CD4-positive, alpha-beta T cell (primary cell): ENCODE measurements around the gene PRKAR1B. TPM values are rescaled to one million over a fixed set of nuclear protein-coding genes. Genes with fewer than 3 reads are reported as not detected.

Source experiments
- ATAC-seq: fragments of 200-7000 bp; cut with Tn5 transposase; one replicate; pipeline ENCODE4 v1.10.0; 2022; ENCODE audit warnings: mild to moderate bottlenecking; ENCODE audit not compliant: poor library complexity
- CTCF ChIA-PET: fragments of 350-600 bp; sonication (Branson Sonifier 250); formaldehyde crosslinking; loops from one replicate; lab custom pipeline; 2021; ENCODE audit warnings: antibody characterized with exemption, inconsistent platforms; lab: Charles Lee
- POLR2A ChIA-PET: fragments of 350-600 bp; sonication (Branson Sonifier 250); formaldehyde crosslinking; loops from one replicate; lab custom pipeline; 2021; ENCODE audit warnings: antibody characterized with exemption, inconsistent platforms; lab: Charles Lee
- DNase-seq, 14 experiments: peaks; one replicate each; pipeline ENCODE4 v3.0.0-alpha.2; 2013 to 2020; ENCODE audit warnings: mixed read lengths in 2 of 14
- H3K27ac ChIP-seq, 2 donors: one replicate each; pipeline versions ENCODE4 v1.5.1 to v1.7.0; 2013; ENCODE audit warnings: low read length in 2 of 2, low read depth in 1 of 2, mild to moderate bottlenecking in 1 of 2
- H3K27me3 ChIP-seq, 2 experiments: 1 replicate in 1 of 2; 2 replicates in 1 of 2; pipeline versions ENCODE4 v1.6.1 to v1.7.0; 2013; ENCODE audit warnings: low read length in 2 of 2, control low read depth in 1 of 2, mild to moderate bottlenecking in 1 of 2, moderate library complexity in 1 of 2; ENCODE audit not compliant: insufficient read depth in 2 of 2, control insufficient read depth in 1 of 2
- H3K36me3 ChIP-seq: one replicate; pipeline ENCODE4 v1.6.1; 2013; ENCODE audit warnings: low read length, control low read depth; ENCODE audit not compliant: insufficient read depth
- H3K4me1 ChIP-seq: one replicate; pipeline ENCODE4 v1.6.1; 2013; ENCODE audit warnings: low read length, control low read depth; ENCODE audit not compliant: insufficient read depth
- H3K4me3 ChIP-seq: one replicate; pipeline ENCODE4 v1.5.1; 2013; ENCODE audit warnings: mild to moderate bottlenecking, low read length, moderate library complexity
- H3K9me3 ChIP-seq, 2 experiments: 1 replicate in 1 of 2; 2 replicates in 1 of 2; pipeline versions ENCODE4 v1.6.1 to v1.7.0; 2013; ENCODE audit warnings: low read length in 2 of 2, mild to moderate bottlenecking in 2 of 2, control low read depth in 1 of 2, moderate library complexity in 1 of 2; ENCODE audit not compliant: control insufficient read depth in 1 of 2, insufficient read depth in 1 of 2
- H3K27ac Mint-ChIP-seq: one replicate; pipeline ENCODE4 v1.8.0; 2020; ENCODE audit warnings: mixed read lengths
- H3K27me3 Mint-ChIP-seq: one replicate; pipeline ENCODE4 v1.8.0; 2021; ENCODE audit warnings: mixed read lengths
- H3K36me3 Mint-ChIP-seq: one replicate; pipeline ENCODE4 v1.8.0; 2021; ENCODE audit warnings: low read depth, mixed read lengths
- H3K4me1 Mint-ChIP-seq: one replicate; pipeline ENCODE4 v1.8.0; 2021; ENCODE audit warnings: low read depth, mixed read lengths
- H3K4me3 Mint-ChIP-seq: one replicate; pipeline ENCODE4 v1.8.0; 2020; ENCODE audit warnings: mild to moderate bottlenecking, mixed read lengths
- H3K9me3 Mint-ChIP-seq: one replicate; pipeline ENCODE4 v1.8.0; 2020; ENCODE audit warnings: mixed read lengths
- CTCF ChIP-seq: fragments of 200-600 bp; IDR thresholded peaks from one replicate; pipeline ENCODE4 v1.8.0; 2022; ENCODE audit warnings: antibody characterized with exemption, mild to moderate bottlenecking
- intact Hi-C, 2 experiments: fragments of 100-400 bp; cut with DNase I in 1 of 2; cut with micrococcal nuclease in 1 of 2; formaldehyde crosslinking; loops; one replicate each; pipeline versions ENCODE4 v1.15.1 to v1.9.0; 2023 to 2025; cut with DNase I, micrococcal nuclease
- total RNA-seq, 174 experiments: library from RNA in 2 of 174; stranded (reverse) in 2 of 174; gene quantifications; one replicate each; pipeline ENCODE4 v1.2.3 and lab custom pipeline; 2021 to 2026

PRKAR1B gene
- total RNA-seq, 2 experiments from 2014 or later: 18.8 to 19.5 TPM

GRCh38 chr7:627661-628401 lies 99.2 kb downstream of the PRKAR1B start:
- Mint-ChIP-seq H3K27me3 (no peaks in the 10 kb centered on the region), H3K36me3 (peaks cover 28% of the 10 kb centered on the region), H3K27ac (no peak overlapping the region), H3K4me3 (no peak overlapping the region), H3K4me1 (peaks cover 5% of the 10 kb centered on the region), H3K9me3 (peaks cover 6% of the 10 kb centered on the region)
- intact Hi-C loops: no loop called here
- DNase-seq: no peak
- TF ChIP-seq CTCF: no peak
- ATAC-seq: no peak
- ChIA-PET CTCF (no interaction called here), POLR2A (no interaction called here)
- H3K27me3 ChIP-seq: no peaks in the 10 kb centered on the region
- H3K9me3 ChIP-seq: peaks cover 25 to 32% of the 10 kb centered on the region in 2 experiments
- no peaks in the 10 kb centered on the region for H3K4me1 ChIP-seq
- no peak overlapping the region for H3K4me3 ChIP-seq
- no peak overlapping the region for H3K27ac ChIP-seq
- no peaks in the 10 kb centered on the region for H3K36me3 ChIP-seq

GRCh38 chr7:625376-625971 lies 101.6 kb downstream of the PRKAR1B start:
- no peak for DNase-seq
- Histone ChIP-seq H3K4me3 (no peak overlapping the region), H3K36me3 (no peaks in the 10 kb centered on the region), H3K27ac (no peak overlapping the region), H3K4me1 (no peaks in the 10 kb centered on the region), H3K27me3 (no peaks in the 10 kb centered on the region), H3K9me3 (peaks cover 42 to 43% of the 10 kb centered on the region in 2 experiments)
- intact Hi-C loops: no loop called here
- TF ChIP-seq CTCF: no peak
- Mint-ChIP-seq H3K27ac (no peak overlapping the region), H3K27me3 (no peaks in the 10 kb centered on the region), H3K36me3 (peaks cover 47% of the 10 kb centered on the region), H3K4me3 (no peak overlapping the region), H3K4me1 (peaks cover 10% of the 10 kb centered on the region), H3K9me3 (peaks cover 6% of the 10 kb centered on the region)
- POLR2A ChIA-PET: interaction anchor here (0.7 to 1.6 kb wide), 2 partner anchors 16 to 21 kb away, joined by 4 to 5 read pairs; no protein-coding TSS in a partner anchor
- no peak for ATAC-seq
- CTCF ChIA-PET: interaction anchor here (1.1 kb wide), 1 partner anchor 11 kb away, joined by 3 read pairs; no protein-coding TSS in a partner anchor

GRCh38 chr7:623464-623863 lies 103.6 kb downstream of the PRKAR1B start:
- H3K36me3 Mint-ChIP-seq: peaks cover 67% of the 10 kb centered on the region
- POLR2A ChIA-PET: no interaction called here
- peaks cover 9% of the 10 kb centered on the region for H3K9me3 Mint-ChIP-seq

More at GRCh38 chr7:623464-623863, 103.6 kb downstream of the PRKAR1B start:
- Histone ChIP-seq H3K4me1 (peaks cover 19% of the 10 kb centered on the region), H3K36me3 (no peaks in the 10 kb centered on the region), H3K4me3 (no peak overlapping the region), H3K27ac (no peak overlapping the region), H3K27me3 (no peaks in the 10 kb centered on the region), H3K9me3 (peaks cover 46 to 54% of the 10 kb centered on the region in 2 experiments)
- no peak for TF ChIP-seq CTCF
- Mint-ChIP-seq H3K4me3 (no peak overlapping the region), H3K4me1 (peaks cover 30% of the 10 kb centered on the region), H3K27me3 (no peaks in the 10 kb centered on the region), H3K27ac (no peak overlapping the region)
- CTCF ChIA-PET: no interaction called here
- no peak for DNase-seq
- ATAC-seq: no peak
- intact Hi-C loops: loop anchor here in 1 of 2 experiments (5.0 kb wide), 1 partner anchor 261 kb away; no protein-coding TSS in a partner anchor
